ENCODE data around the gene SHROOM4.

Gene SHROOM4

GRCh38 chrX:50614460-50614859, 199.5 kb downstream of the SHROOM4 start:
- Histone ChIP-seq H3K36me3 (ENCODE audit: insufficient read depth, low read length) (no peaks in the 10 kb centered on the region), H3K27ac (ENCODE audit: low read depth, low read length) (no peak overlapping the region), H3K4me1 (ENCODE audit: insufficient read depth, low read length) (no peaks in the 10 kb centered on the region), H3K27me3 (ENCODE audit: control insufficient read depth in 1 of 2, insufficient read depth in 2 of 2, low read length in 2 of 2) (no peaks in the 10 kb centered on the region), H3K9me3 (ENCODE audit: low read length) (no peaks in the 10 kb centered on the region), H3K4me3 (ENCODE audit: low read depth in 1 of 2, low read length in 2 of 2) (no peak overlapping the region), H3K9ac (ENCODE audit: low read length) (no peak overlapping the region)

GRCh38 chrX:50613846-50614245, 200.1 kb downstream of the SHROOM4 start:
- no peaks in the 10 kb centered on the region for H3K36me3 ChIP-seq (ENCODE audit: insufficient read depth, low read length)
- H3K27me3 ChIP-seq (ENCODE audit: control insufficient read depth in 1 of 2, insufficient read depth in 2 of 2, low read length in 2 of 2): no peaks in the 10 kb centered on the region
- H3K9ac ChIP-seq (ENCODE audit: low read length): no peak overlapping the region
- no peaks in the 10 kb centered on the region for H3K9me3 ChIP-seq (ENCODE audit: low read length)
- H3K27ac ChIP-seq (ENCODE audit: low read depth, low read length): no peak overlapping the region
- H3K4me3 ChIP-seq (ENCODE audit: low read depth in 1 of 2, low read length in 2 of 2): no peak overlapping the region
- no peaks in the 10 kb centered on the region for H3K4me1 ChIP-seq (ENCODE audit: insufficient read depth, low read length)

GRCh38 chrX:50609796-50610195, 204.2 kb downstream of the SHROOM4 start:
- no peaks in the 10 kb centered on the region for H3K9me3 ChIP-seq (ENCODE audit: low read length)
- H3K36me3 ChIP-seq (ENCODE audit: insufficient read depth, low read length): no peaks in the 10 kb centered on the region
- H3K4me3 ChIP-seq (ENCODE audit: low read depth in 1 of 2, low read length in 2 of 2): no peak overlapping the region
- no peaks in the 10 kb centered on the region for H3K27me3 ChIP-seq (ENCODE audit: control insufficient read depth in 1 of 2, insufficient read depth in 2 of 2, low read length in 2 of 2)
- H3K27ac ChIP-seq (ENCODE audit: low read depth, low read length): no peak overlapping the region
- no peaks in the 10 kb centered on the region for H3K4me1 ChIP-seq (ENCODE audit: insufficient read depth, low read length)
- no peak overlapping the region for H3K9ac ChIP-seq (ENCODE audit: low read length)

GRCh38 chrX:50606300-50606950, 207.6 kb downstream of the SHROOM4 start:
- Histone ChIP-seq H3K27ac (ENCODE audit: low read depth, low read length) (no peak overlapping the region), H3K4me1 (ENCODE audit: insufficient read depth, low read length) (no peaks in the 10 kb centered on the region), H3K4me3 (ENCODE audit: low read depth in 1 of 2, low read length in 2 of 2) (no peak overlapping the region), H3K27me3 (ENCODE audit: control insufficient read depth in 1 of 2, insufficient read depth in 2 of 2, low read length in 2 of 2) (peaks cover 0 to 10% of the 10 kb centered on the region in 2 donors), H3K36me3 (ENCODE audit: insufficient read depth, low read length) (no peaks in the 10 kb centered on the region), H3K9me3 (ENCODE audit: low read length) (no peaks in the 10 kb centered on the region), H3K9ac (ENCODE audit: low read length) (no peak overlapping the region)

- H3K9ac ChIP-seq (ENCODE audit: low read length): no peak overlapping the region
- no peaks in the 10 kb centered on the region for H3K36me3 ChIP-seq (ENCODE audit: insufficient read depth, low read length)
- no peaks in the 10 kb centered on the region for H3K9me3 ChIP-seq (ENCODE audit: low read length)
- peaks cover 0 to 6% of the 10 kb centered on the region in 2 donors for H3K27me3 ChIP-seq (ENCODE audit: control insufficient read depth in 1 of 2, insufficient read depth in 2 of 2, low read length in 2 of 2)
- H3K4me1 ChIP-seq (ENCODE audit: insufficient read depth, low read length): no peaks in the 10 kb centered on the region
- H3K27ac ChIP-seq (ENCODE audit: low read depth, low read length): no peak overlapping the region
- H3K4me3 ChIP-seq (ENCODE audit: low read depth in 1 of 2, low read length in 2 of 2): no peak overlapping the region
Measured at GRCh38 chrX:50596056-50596455, 217.9 kb downstream of the SHROOM4 start.

- no peak overlapping the region for H3K27ac ChIP-seq (ENCODE audit: low read depth, low read length)
Measured at GRCh38 chrX:50594788-50595187, 219.2 kb downstream of the SHROOM4 start.

GRCh38 chrX:50586980-50587379, 227.0 kb downstream of the SHROOM4 start:
- Histone ChIP-seq H3K4me1 (ENCODE audit: insufficient read depth, low read length) (no peaks in the 10 kb centered on the region), H3K9me3 (ENCODE audit: low read length) (no peaks in the 10 kb centered on the region), H3K9ac (ENCODE audit: low read length) (no peak overlapping the region), H3K4me3 (ENCODE audit: low read depth in 1 of 2, low read length in 2 of 2) (no peak overlapping the region), H3K36me3 (ENCODE audit: insufficient read depth, low read length) (no peaks in the 10 kb centered on the region), H3K27ac (ENCODE audit: low read depth, low read length) (no peak overlapping the region), H3K27me3 (ENCODE audit: control insufficient read depth in 1 of 2, insufficient read depth in 2 of 2, low read length in 2 of 2) (peaks cover 0 to 3% of the 10 kb centered on the region in 2 donors)

More at GRCh38 chrX:50594788-50595187, 219.2 kb downstream of the SHROOM4 start:
- no peaks in the 10 kb centered on the region for H3K9me3 ChIP-seq (ENCODE audit: low read length)
- H3K27me3 ChIP-seq (ENCODE audit: control insufficient read depth in 1 of 2, insufficient read depth in 2 of 2, low read length in 2 of 2): peaks cover 0 to 6% of the 10 kb centered on the region in 2 donors
- H3K9ac ChIP-seq (ENCODE audit: low read length): no peak overlapping the region
- no peaks in the 10 kb centered on the region for H3K36me3 ChIP-seq (ENCODE audit: insufficient read depth, low read length)
- no peaks in the 10 kb centered on the region for H3K4me1 ChIP-seq (ENCODE audit: insufficient read depth, low read length)
- no peak overlapping the region for H3K4me3 ChIP-seq (ENCODE audit: low read depth in 1 of 2, low read length in 2 of 2)

GRCh38 chrX:50586407-50586806, 227.6 kb downstream of the SHROOM4 start:
- H3K4me1 ChIP-seq (ENCODE audit: insufficient read depth, low read length): no peaks in the 10 kb centered on the region
- no peak overlapping the region for H3K4me3 ChIP-seq (ENCODE audit: low read depth in 1 of 2, low read length in 2 of 2)
- peaks cover 0 to 3% of the 10 kb centered on the region in 2 donors for H3K27me3 ChIP-seq (ENCODE audit: control insufficient read depth in 1 of 2, insufficient read depth in 2 of 2, low read length in 2 of 2)
- H3K36me3 ChIP-seq (ENCODE audit: insufficient read depth, low read length): no peaks in the 10 kb centered on the region
- H3K9ac ChIP-seq (ENCODE audit: low read length): no peak overlapping the region
- H3K9me3 ChIP-seq (ENCODE audit: low read length): no peaks in the 10 kb centered on the region
- H3K27ac ChIP-seq (ENCODE audit: low read depth, low read length): no peak overlapping the region

GRCh38 chrX:50581405-50581804, 232.6 kb downstream of the SHROOM4 start:
- no peak overlapping the region for H3K4me3 ChIP-seq (ENCODE audit: low read depth in 1 of 2, low read length in 2 of 2)
- no peaks in the 10 kb centered on the region for H3K4me1 ChIP-seq (ENCODE audit: insufficient read depth, low read length)
- no peak overlapping the region for H3K27ac ChIP-seq (ENCODE audit: low read depth, low read length)
- no peaks in the 10 kb centered on the region for H3K9me3 ChIP-seq (ENCODE audit: low read length)
- H3K27me3 ChIP-seq (ENCODE audit: control insufficient read depth in 1 of 2, insufficient read depth in 2 of 2, low read length in 2 of 2): peaks cover 3 to 4% of the 10 kb centered on the region in 2 donors
- H3K36me3 ChIP-seq (ENCODE audit: insufficient read depth, low read length): no peaks in the 10 kb centered on the region
- no peak overlapping the region for H3K9ac ChIP-seq (ENCODE audit: low read length)

- no peaks in the 10 kb centered on the region for H3K4me1 ChIP-seq (ENCODE audit: insufficient read depth, low read length)
- H3K4me3 ChIP-seq (ENCODE audit: low read depth in 1 of 2, low read length in 2 of 2): no peak overlapping the region
- no peak overlapping the region for H3K9ac ChIP-seq (ENCODE audit: low read length)
- H3K9me3 ChIP-seq (ENCODE audit: low read length): no peaks in the 10 kb centered on the region
- H3K36me3 ChIP-seq (ENCODE audit: insufficient read depth, low read length): no peaks in the 10 kb centered on the region
- no peak overlapping the region for H3K27ac ChIP-seq (ENCODE audit: low read depth, low read length)
- H3K27me3 ChIP-seq (ENCODE audit: control insufficient read depth in 1 of 2, insufficient read depth in 2 of 2, low read length in 2 of 2): peaks cover 0 to 9% of the 10 kb centered on the region in 2 donors
Measured at GRCh38 chrX:50579955-50580354, 234.0 kb downstream of the SHROOM4 start.

- Histone ChIP-seq H3K4me3 (ENCODE audit: low read depth in 1 of 2, low read length in 2 of 2) (no peak overlapping the region), H3K36me3 (ENCODE audit: insufficient read depth, low read length) (no peaks in the 10 kb centered on the region), H3K9ac (ENCODE audit: low read length) (no peak overlapping the region), H3K27me3 (ENCODE audit: control insufficient read depth in 1 of 2, insufficient read depth in 2 of 2, low read length in 2 of 2) (peaks cover 0 to 9% of the 10 kb centered on the region in 2 donors), H3K4me1 (ENCODE audit: insufficient read depth, low read length) (no peaks in the 10 kb centered on the region), H3K9me3 (ENCODE audit: low read length) (no peaks in the 10 kb centered on the region), H3K27ac (ENCODE audit: low read depth, low read length) (no peak overlapping the region)
Measured at GRCh38 chrX:50577326-50577725, 236.7 kb downstream of the SHROOM4 start.

GRCh38 chrX:50567636-50568035, 246.4 kb downstream of the SHROOM4 start:
- Histone ChIP-seq H3K27ac (ENCODE audit: low read depth, low read length) (no peak overlapping the region), H3K36me3 (ENCODE audit: insufficient read depth, low read length) (no peaks in the 10 kb centered on the region), H3K9me3 (ENCODE audit: low read length) (no peaks in the 10 kb centered on the region), H3K4me3 (ENCODE audit: low read depth in 1 of 2, low read length in 2 of 2) (no peak overlapping the region), H3K4me1 (ENCODE audit: insufficient read depth, low read length) (no peaks in the 10 kb centered on the region), H3K9ac (ENCODE audit: low read length) (no peak overlapping the region), H3K27me3 (ENCODE audit: control insufficient read depth in 1 of 2, insufficient read depth in 2 of 2, low read length in 2 of 2) (no peaks in the 10 kb centered on the region)

Data from muscle layer of colon (tissue), 2 donors.